Measurements from ENCODE around the gene IGHMBP2. TPM values are rescaled to one million over a fixed set of nuclear protein-coding genes. Genes with fewer than 3 reads are reported as not detected.
A peak's percentile ranks its signal among the peaks of the same experiment; 100 is the strongest.

IGHMBP2 gene
- total RNA-seq, 4 donors from 2014 or later, result 15.5 to 22.3 (median 18.1) TPM

- H3K4me3 ChIP-seq, result no peak overlapping the region
- ATAC-seq (no peak), DNase-seq (no peak)
- no peaks in the 10 kb centered on the region for H3K9me3 ChIP-seq
- H3K27me3 ChIP-seq, result no peaks in the 10 kb centered on the region
- no peak overlapping the region for H3K27ac ChIP-seq
- H3K4me1 ChIP-seq, result peaks cover 0 to 14% of the 10 kb centered on the region in 2 donors
- TF ChIP-seq POLR2A (IDR thresholded peaks at IDR 0.05) (no peak), CTCF (IDR thresholded peaks at IDR 0.05 in 4 of 5, conservative IDR thresholded peaks at IDR 0.05 in 1 of 5) (no peak)
- intact Hi-C loops (cut with DNase I; ENCODE audit: low total_unique reads), result no loop called here
- in situ Hi-C loops (cut with MboI; ENCODE audit: low sequenced_read_pairs in 4 of 4), result no loop called here
- H3K36me3 ChIP-seq, result no peaks in the 10 kb centered on the region
Measured at GRCh38 chr11:68976563-68976962, 72.9 kb downstream of the IGHMBP2 start.

DNA sequence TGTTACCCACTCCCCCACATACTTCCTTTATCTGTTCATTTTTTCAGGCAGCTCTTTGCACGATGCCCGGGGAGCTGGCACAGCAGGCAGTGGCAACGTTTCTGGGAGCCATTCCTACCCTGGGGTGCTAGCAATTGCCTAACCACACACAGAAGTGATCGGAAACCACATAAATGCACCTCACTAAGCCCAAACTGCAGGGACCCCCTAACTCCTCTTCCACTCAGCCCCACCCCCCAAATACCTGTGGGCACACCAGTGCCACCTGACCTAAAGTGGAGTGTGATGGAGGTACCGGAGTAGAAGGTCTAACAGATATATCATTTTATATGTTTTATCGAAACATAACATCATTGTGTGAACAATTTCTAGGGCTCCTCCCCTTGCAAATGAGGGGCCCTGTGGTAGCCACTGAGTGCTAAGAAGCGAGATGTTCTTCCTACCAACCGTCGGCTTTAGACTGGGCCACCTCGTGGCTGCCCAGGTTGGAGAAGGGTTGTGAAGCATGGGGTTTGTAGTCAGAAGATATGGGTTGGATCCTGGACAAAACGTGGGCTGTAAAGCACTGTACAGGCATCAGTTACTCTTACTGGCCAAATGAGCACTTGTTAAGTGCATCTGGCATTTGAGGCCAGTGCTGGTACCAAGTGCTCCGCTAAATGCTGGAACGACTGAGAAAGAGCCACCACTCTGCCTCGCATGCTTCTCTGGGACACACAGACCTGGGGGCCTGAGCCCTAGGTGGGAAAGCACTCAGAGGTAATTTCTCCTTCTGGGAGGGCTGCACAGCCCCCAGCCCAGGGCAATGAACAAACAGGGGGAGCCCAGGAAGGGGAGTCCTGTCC, 74.3 kb downstream of the IGHMBP2 start:
- no peak for DNase-seq
- no peaks in the 10 kb centered on the region for H3K9me3 ChIP-seq
- TF ChIP-seq CTCF (IDR thresholded peaks at IDR 0.05 in 4 of 5, conservative IDR thresholded peaks at IDR 0.05 in 1 of 5) (no peak), POLR2A (IDR thresholded peaks at IDR 0.05) (no peak)
- ATAC-seq, result no peak
- peaks cover 0 to 14% of the 10 kb centered on the region in 2 donors for H3K4me1 ChIP-seq
- H3K36me3 ChIP-seq, result no peaks in the 10 kb centered on the region
- H3K27me3 ChIP-seq, result no peaks in the 10 kb centered on the region
- in situ Hi-C loops (cut with MboI; ENCODE audit: low sequenced_read_pairs in 4 of 4), result no loop called here
- H3K4me3 ChIP-seq, result no peak overlapping the region
- intact Hi-C loops (cut with DNase I; ENCODE audit: low total_unique reads), result no loop called here
- no peak overlapping the region for H3K27ac ChIP-seq

DNA sequence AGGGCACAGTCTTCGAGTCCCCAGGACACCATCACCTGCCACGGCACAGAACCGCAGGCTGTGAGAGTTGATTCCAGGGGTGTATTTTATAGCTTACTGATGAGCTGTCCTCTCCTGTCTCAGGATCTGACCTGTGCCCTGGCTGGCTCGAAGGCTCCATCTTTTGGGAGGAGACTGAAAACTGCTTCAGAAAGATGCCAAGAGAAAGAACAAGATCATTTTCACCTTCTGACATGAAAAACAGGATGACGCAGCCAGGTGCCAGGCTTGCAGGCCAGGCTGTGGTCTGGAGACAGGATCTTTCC, 74.9 kb downstream of the IGHMBP2 start:
- in situ Hi-C loops (cut with MboI; ENCODE audit: low sequenced_read_pairs in 4 of 4), result no loop called here

DNA sequence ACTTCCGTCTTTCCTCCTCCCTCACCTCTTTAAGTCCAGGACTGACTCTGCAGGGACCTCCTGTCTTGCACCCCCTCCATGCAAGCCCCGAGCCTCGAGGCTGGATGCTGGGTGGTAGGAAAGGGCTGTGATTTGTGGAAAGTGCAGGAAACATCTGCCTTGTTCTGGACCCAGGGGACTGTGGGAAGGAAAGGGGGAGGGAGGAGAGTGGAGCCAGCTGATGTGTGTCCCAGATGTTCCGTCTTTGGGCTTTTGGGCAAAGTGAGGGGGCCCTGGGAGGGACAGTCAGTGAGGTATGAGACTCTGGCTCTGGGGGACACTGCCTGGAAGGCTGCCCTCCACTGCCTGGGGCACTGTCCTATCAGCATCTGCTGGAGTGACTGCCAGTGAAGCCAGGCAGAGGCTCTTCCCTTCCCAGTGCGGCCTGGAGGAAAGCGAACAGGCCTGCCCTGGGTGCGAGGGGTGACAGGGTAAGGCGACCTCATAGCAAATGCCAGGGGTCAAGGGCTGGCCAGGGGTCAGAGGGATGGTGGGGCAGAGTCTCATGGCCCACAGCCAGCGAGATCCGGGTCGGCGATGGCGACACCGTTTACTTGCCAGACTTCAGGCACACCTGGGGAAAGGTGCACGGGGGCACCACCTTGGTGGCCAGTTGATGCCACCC, 75.4 kb downstream of the IGHMBP2 start:
- H3K27me3 ChIP-seq, result no peaks in the 10 kb centered on the region
- TF ChIP-seq POLR2A (IDR thresholded peaks at IDR 0.05) (no peak), CTCF (IDR thresholded peaks at IDR 0.05 in 4 of 5, conservative IDR thresholded peaks at IDR 0.05 in 1 of 5) (no peak)
- peaks cover 0 to 14% of the 10 kb centered on the region in 2 donors for H3K4me1 ChIP-seq
- no peak overlapping the region for H3K4me3 ChIP-seq
- no peaks in the 10 kb centered on the region for H3K9me3 ChIP-seq
- H3K36me3 ChIP-seq, result no peaks in the 10 kb centered on the region
- ATAC-seq, result peak in 1 of 2 donors; percentile 16
- intact Hi-C loops (cut with DNase I; ENCODE audit: low total_unique reads) (no loop called here), in situ Hi-C loops (cut with MboI; ENCODE audit: low sequenced_read_pairs in 4 of 4) (no loop called here)
- no peak overlapping the region for H3K27ac ChIP-seq
- DNase-seq, result no peak

More for the DNA sequence above, 74.9 kb downstream of the IGHMBP2 start:
- Histone ChIP-seq H3K27ac (no peak overlapping the region), H3K4me3 (no peak overlapping the region), H3K9me3 (no peaks in the 10 kb centered on the region), H3K27me3 (no peaks in the 10 kb centered on the region), H3K4me1 (peaks cover 0 to 14% of the 10 kb centered on the region in 2 donors), H3K36me3 (no peaks in the 10 kb centered on the region)
- intact Hi-C loops (cut with DNase I; ENCODE audit: low total_unique reads), result no loop called here
- TF ChIP-seq POLR2A (IDR thresholded peaks at IDR 0.05), result no peak
- TF ChIP-seq CTCF (IDR thresholded peaks at IDR 0.05 in 4 of 5, conservative IDR thresholded peaks at IDR 0.05 in 1 of 5), result no peak
- ATAC-seq, result no peak
- DNase-seq, result no peak

Data from gastrocnemius medialis (tissue), 4 donors.